ENCODE data around the gene ANKRD9. TPM values are rescaled to one million over a fixed set of nuclear protein-coding genes. Genes with fewer than 3 reads are reported as not detected.

ANKRD9 gene
- total RNA-seq, 1 donor: 15.6 TPM

DNA sequence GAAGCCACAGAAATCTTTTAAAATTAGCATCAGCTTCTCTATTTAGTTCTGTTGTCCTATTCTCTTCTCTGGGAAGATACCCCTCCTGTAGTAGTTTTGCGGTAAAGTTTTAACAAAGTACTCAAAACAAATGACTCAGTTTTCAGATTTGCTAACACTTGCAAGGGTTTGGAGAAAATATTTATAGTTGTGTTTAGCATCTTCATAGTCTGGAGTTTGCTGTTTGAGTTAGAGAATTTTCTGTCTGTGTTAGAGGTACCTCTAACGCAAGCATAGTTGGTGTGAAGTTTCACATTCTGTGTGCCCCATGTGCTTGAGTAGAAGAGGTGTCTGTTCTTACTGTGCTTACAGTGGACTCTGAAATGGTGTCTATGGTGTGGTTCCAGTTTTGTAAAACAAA is 36.0 kb downstream of the ANKRD9 start:
- Histone ChIP-seq H3K27me3 (ENCODE audit: insufficient read depth, low read length) (no peaks in the 10 kb centered on the region), H3K27ac (ENCODE audit: low read depth, low read length) (no peak overlapping the region), H3K9me3 (ENCODE audit: low read depth, low read length) (no peaks in the 10 kb centered on the region), H4K20me1 (ENCODE audit: insufficient read depth, low read length) (peaks cover 5% of the 10 kb centered on the region), H3K4me2 (ENCODE audit: insufficient read depth, low read length) (no peak overlapping the region), H3K4me1 (ENCODE audit: insufficient read depth, low read length) (no peaks in the 10 kb centered on the region), H3K4me3 (ENCODE audit: insufficient read depth, low read length) (no peak overlapping the region), H2AFZ (ENCODE audit: low read length) (no peak overlapping the region), H3K79me2 (ENCODE audit: insufficient read depth, low read length) (no peaks in the 10 kb centered on the region), H3K36me3 (ENCODE audit: insufficient read depth, low read length) (no peaks in the 10 kb centered on the region)
- TF ChIP-seq, protein P1, sequence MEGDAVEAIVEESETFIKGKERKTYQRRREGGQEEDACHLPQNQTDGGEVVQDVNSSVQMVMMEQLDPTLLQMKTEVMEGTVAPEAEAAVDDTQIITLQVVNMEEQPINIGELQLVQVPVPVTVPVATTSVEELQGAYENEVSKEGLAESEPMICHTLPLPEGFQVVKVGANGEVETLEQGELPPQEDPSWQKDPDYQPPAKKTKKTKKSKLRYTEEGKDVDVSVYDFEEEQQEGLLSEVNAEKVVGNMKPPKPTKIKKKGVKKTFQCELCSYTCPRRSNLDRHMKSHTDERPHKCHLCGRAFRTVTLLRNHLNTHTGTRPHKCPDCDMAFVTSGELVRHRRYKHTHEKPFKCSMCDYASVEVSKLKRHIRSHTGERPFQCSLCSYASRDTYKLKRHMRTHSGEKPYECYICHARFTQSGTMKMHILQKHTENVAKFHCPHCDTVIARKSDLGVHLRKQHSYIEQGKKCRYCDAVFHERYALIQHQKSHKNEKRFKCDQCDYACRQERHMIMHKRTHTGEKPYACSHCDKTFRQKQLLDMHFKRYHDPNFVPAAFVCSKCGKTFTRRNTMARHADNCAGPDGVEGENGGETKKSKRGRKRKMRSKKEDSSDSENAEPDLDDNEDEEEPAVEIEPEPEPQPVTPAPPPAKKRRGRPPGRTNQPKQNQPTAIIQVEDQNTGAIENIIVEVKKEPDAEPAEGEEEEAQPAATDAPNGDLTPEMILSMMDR (IDR thresholded peaks at IDR 0.05; ENCODE audit: extremely low read depth, low read depth, low read length): no peak
- DNase-seq (ENCODE audit: insufficient read length, low spot score, missing footprints): peak; percentile 48

DNA sequence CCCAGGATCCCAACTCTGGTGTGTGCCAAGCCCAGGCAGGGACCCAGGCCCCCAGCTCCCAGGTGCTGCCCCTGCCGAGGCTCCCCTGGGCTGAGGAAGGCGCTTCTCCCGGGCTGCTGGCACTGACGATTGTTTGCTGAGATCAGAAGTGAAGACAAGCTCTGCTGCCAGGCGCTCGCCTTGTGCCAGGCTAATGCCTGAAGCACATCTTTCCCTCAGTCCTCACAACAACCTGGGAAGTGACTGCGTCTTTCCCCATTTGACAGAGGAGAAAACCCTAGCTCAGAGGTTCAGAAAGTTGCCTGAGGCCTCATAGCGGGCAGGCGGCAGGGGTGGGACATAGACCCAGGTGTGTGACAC is 36.8 kb downstream of the ANKRD9 start:
- DNase-seq (ENCODE audit: insufficient read length, low spot score, missing footprints): no peak
- Histone ChIP-seq H3K4me1 (ENCODE audit: insufficient read depth, low read length) (no peaks in the 10 kb centered on the region), H3K79me2 (ENCODE audit: insufficient read depth, low read length) (no peaks in the 10 kb centered on the region), H3K27me3 (ENCODE audit: insufficient read depth, low read length) (no peaks in the 10 kb centered on the region), H4K20me1 (ENCODE audit: insufficient read depth, low read length) (peaks cover 5% of the 10 kb centered on the region), H3K36me3 (ENCODE audit: insufficient read depth, low read length) (no peaks in the 10 kb centered on the region), H3K9me3 (ENCODE audit: low read depth, low read length) (no peaks in the 10 kb centered on the region), H3K4me3 (ENCODE audit: insufficient read depth, low read length) (no peak overlapping the region), H2AFZ (ENCODE audit: low read length) (no peak overlapping the region), H3K4me2 (ENCODE audit: insufficient read depth, low read length) (no peak overlapping the region), H3K27ac (ENCODE audit: low read depth, low read length) (no peak overlapping the region)
- TF ChIP-seq, protein P1 (IDR thresholded peaks at IDR 0.05; ENCODE audit: extremely low read depth, low read depth, low read length): no peak

DNA sequence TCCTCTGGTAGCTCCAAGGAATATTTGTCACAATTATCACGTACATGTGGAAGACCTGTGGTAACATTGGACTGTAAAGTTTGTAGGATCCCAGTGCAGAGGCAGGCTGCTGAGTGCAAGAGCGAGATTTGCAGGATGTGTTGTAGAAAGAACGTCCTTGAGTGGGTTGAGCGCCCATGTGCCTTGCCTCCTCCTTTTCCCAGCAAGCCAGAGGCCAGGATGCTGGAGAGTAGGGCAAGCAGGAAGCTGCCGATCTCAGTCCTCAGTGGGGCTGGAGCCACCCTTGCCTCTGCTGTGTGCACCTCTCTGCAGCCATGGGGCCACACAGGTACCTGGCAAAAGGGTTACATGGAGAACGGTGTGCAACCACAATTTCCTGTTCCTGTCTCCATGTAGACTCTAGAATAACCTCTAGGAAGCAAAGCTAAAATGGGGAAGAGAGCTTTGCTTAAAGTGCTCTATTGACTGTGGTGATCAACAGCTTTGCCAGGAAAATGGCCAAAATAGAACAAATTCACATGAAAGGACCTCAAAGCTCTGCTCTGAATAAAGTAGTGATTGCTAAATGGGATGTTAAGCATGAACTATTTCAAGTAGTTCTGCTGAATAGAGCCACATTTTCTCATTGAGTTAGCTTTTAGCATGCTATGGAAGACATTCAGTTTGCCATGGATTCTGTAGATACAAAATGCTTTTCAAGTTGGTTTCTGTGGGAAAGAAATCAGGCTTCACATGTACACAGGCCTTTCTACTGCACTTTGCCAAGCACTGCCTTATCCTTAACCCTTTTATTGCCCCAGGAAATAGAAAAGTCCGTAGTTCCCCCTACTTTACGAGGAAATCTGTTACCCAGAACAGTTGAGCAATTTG is 37.4 kb downstream of the ANKRD9 start:
- H4K20me1 ChIP-seq (ENCODE audit: insufficient read depth, low read length): peaks cover 5% of the 10 kb centered on the region
- H3K27ac ChIP-seq (ENCODE audit: low read depth, low read length): no peak overlapping the region
- H3K9me3 ChIP-seq (ENCODE audit: low read depth, low read length): no peaks in the 10 kb centered on the region
- H3K4me1 ChIP-seq (ENCODE audit: insufficient read depth, low read length): no peaks in the 10 kb centered on the region
- H3K36me3 ChIP-seq (ENCODE audit: insufficient read depth, low read length): no peaks in the 10 kb centered on the region
- TF ChIP-seq, protein P1 (IDR thresholded peaks at IDR 0.05; ENCODE audit: extremely low read depth, low read depth, low read length): no peak
- H2AFZ ChIP-seq (ENCODE audit: low read length): no peak overlapping the region
- no peaks in the 10 kb centered on the region for H3K79me2 ChIP-seq (ENCODE audit: insufficient read depth, low read length)
- no peak overlapping the region for H3K4me3 ChIP-seq (ENCODE audit: insufficient read depth, low read length)
- H3K4me2 ChIP-seq (ENCODE audit: insufficient read depth, low read length): no peak overlapping the region
- peak; percentile 15 for DNase-seq (ENCODE audit: insufficient read length, low spot score, missing footprints)
- H3K27me3 ChIP-seq (ENCODE audit: insufficient read depth, low read length): no peaks in the 10 kb centered on the region

DNA sequence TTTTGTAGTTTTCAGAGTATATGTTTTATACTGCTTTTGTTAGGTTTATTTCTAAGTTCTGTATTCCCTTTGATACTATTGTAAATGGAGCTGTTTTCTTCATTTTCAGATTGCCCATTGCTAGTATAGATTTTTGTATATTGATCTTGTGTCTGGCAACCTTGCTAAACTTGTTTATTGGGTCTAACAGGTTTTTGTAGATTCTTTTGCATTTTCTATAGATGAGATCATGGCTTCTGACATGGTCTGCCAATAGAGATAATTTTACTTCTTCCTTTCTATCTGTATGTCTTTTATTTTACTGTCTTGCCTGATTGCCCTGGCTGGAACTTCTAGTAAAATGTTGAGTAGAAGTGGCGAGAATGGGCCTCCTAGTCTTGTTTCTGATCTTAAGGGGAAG is 40.3 kb downstream of the ANKRD9 start:
- DNase-seq (ENCODE audit: insufficient read length, low spot score, missing footprints): no peak
- Histone ChIP-seq H3K4me3 (ENCODE audit: insufficient read depth, low read length) (no peak overlapping the region), H3K36me3 (ENCODE audit: insufficient read depth, low read length) (peaks cover 22% of the 10 kb centered on the region), H3K27me3 (ENCODE audit: insufficient read depth, low read length) (no peaks in the 10 kb centered on the region), H2AFZ (ENCODE audit: low read length) (no peak overlapping the region), H3K4me2 (ENCODE audit: insufficient read depth, low read length) (no peak overlapping the region), H3K9me3 (ENCODE audit: low read depth, low read length) (no peaks in the 10 kb centered on the region), H4K20me1 (ENCODE audit: insufficient read depth, low read length) (peaks cover 5% of the 10 kb centered on the region), H3K79me2 (ENCODE audit: insufficient read depth, low read length) (no peaks in the 10 kb centered on the region), H3K4me1 (ENCODE audit: insufficient read depth, low read length) (no peaks in the 10 kb centered on the region), H3K27ac (ENCODE audit: low read depth, low read length) (no peak overlapping the region)
- TF ChIP-seq, protein P1 (IDR thresholded peaks at IDR 0.05; ENCODE audit: extremely low read depth, low read depth, low read length): no peak

Data from osteoblast (primary cell).